ENCODE results near the gene MFSD12. TPM values are rescaled to one million over a fixed set of nuclear protein-coding genes. Genes with fewer than 3 reads are reported as not detected.

Gene MFSD12
- total RNA-seq, result 82.8 TPM

- DNase-seq (ENCODE audit: low spot score), result peak; percentile 96
Measured at GRCh38 chr19:3557461-3558248, at the start of gene MFSD12. Gene MFSD12 (minus strand): TSS chr19:3557586. CDS start chr19:3557403, 183 bp downstream.

- DNase-seq (ENCODE audit: low spot score), result peak; percentile 77
Measured at GRCh38 chr19:3606690-3607289, 49.4 kb upstream of the MFSD12 start, which contains the start of gene TBXA2R. Gene TBXA2R (minus strand): TSS chr19:3606875. CDS start chr19:3600634, 6,241 bp downstream.

GRCh38 chr19:3606174-3606689 lies 48.8 kb upstream of the MFSD12 start:
- DNase-seq (ENCODE audit: low spot score), result no peak

- no peak for DNase-seq (ENCODE audit: low spot score)
Measured at GRCh38 chr19:3605770-3606169, 48.4 kb upstream of the MFSD12 start.

- DNase-seq (ENCODE audit: low spot score), result no peak
Measured at GRCh38 chr19:3605361-3605760, 48.0 kb upstream of the MFSD12 start.

GRCh38 chr19:3604987-3605343 lies 47.6 kb upstream of the MFSD12 start:
- DNase-seq (ENCODE audit: low spot score), result no peak

- no peak for DNase-seq (ENCODE audit: low spot score)
Measured at GRCh38 chr19:3604227-3604986, 47.0 kb upstream of the MFSD12 start.

- DNase-seq (ENCODE audit: low spot score), result no peak
Measured at GRCh38 chr19:3603121-3603811, 45.9 kb upstream of the MFSD12 start.

- no peak for DNase-seq (ENCODE audit: low spot score)
Measured at GRCh38 chr19:3601021-3601420, 43.6 kb upstream of the MFSD12 start.

- no peak for DNase-seq (ENCODE audit: low spot score)
Measured at GRCh38 chr19:3599776-3600187, 42.4 kb upstream of the MFSD12 start.

GRCh38 chr19:3595521-3596061 lies 38.2 kb upstream of the MFSD12 start:
- DNase-seq (ENCODE audit: low spot score), result no peak

- no peak for DNase-seq (ENCODE audit: low spot score)
Measured at GRCh38 chr19:3593156-3593555, 35.8 kb upstream of the MFSD12 start.

- DNase-seq (ENCODE audit: low spot score), result no peak
Measured at GRCh38 chr19:3591876-3592613, 34.7 kb upstream of the MFSD12 start.

GRCh38 chr19:3590991-3591659 lies 33.7 kb upstream of the MFSD12 start:
- no peak for DNase-seq (ENCODE audit: low spot score)

- DNase-seq (ENCODE audit: low spot score), result no peak
Measured at GRCh38 chr19:3589949-3590348, 32.6 kb upstream of the MFSD12 start.

GRCh38 chr19:3589439-3589838 lies 32.1 kb upstream of the MFSD12 start:
- no peak for DNase-seq (ENCODE audit: low spot score)

GRCh38 chr19:3586707-3587346 lies 29.4 kb upstream of the MFSD12 start:
- DNase-seq (ENCODE audit: low spot score), result no peak

- no peak for DNase-seq (ENCODE audit: low spot score)
Measured at GRCh38 chr19:3586127-3586626, 28.8 kb upstream of the MFSD12 start.

Measured in ureter (tissue), 1 donor.